GM18505 (cell line): ENCODE results near the gene CCM2L.

ENCODE experiments used
- ATAC-seq: cut with Tn5 transposase; IDR thresholded peaks from one replicate; pipeline ENCODE4 v1.9.1; 2021; ENCODE audit not compliant: unreplicated experiment
- POLR2A ChIP-seq: IDR thresholded peaks from 4 replicates; pipeline ENCODE4 v1.6.1; 2011; ENCODE audit warnings: borderline replicate concordance; ENCODE audit not compliant: insufficient read depth, insufficient read length; ENCODE audit errors: extremely low read depth

CCM2L gene

GRCh38 chr20:32051720-32052089 is 41.5 kb downstream of the CCM2L start:
- no peak for TF ChIP-seq POLR2A
- ATAC-seq, result no peak

DNA sequence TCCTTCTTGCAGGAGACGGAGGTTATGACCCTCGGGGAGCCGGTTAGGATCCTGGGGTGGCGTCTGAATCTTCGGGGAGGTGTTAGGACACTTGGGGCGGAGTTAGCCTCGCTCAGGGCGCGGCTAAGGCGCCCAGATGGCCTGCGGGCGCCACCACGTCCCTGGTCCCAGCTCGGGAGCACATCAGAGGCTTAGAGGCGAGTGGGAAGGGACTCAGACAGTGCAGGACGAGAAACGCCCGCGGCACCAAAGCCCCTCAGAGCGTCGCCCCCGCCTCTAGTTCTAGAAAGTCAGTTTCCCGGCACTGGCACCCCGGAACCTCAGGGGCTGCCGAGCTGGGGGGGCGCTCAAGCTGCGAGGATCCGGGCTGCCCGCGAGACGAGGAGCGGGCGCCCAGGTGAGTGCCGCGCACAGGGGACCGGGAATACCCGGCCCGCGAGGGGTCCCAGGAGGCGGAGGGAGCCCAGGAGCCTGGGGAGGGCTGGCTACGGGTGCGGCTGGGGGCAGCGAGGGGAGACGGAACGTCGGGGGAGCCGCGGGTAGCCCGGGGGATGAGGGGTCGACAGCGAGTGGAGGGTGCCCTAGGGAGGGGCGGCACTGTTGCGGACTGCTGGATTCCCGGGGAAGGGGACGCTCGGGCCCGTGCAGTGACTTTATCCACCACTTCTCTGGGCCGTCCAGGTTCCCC is 42.0 kb downstream of the CCM2L start, which contains the start of gene HCK:
Gene HCK, plus strand, starts transcription at position 153 of the 688 bp plus-strand sequence.
- TF ChIP-seq POLR2A, result peak; percentile 61
- ATAC-seq, result no peak

DNA sequence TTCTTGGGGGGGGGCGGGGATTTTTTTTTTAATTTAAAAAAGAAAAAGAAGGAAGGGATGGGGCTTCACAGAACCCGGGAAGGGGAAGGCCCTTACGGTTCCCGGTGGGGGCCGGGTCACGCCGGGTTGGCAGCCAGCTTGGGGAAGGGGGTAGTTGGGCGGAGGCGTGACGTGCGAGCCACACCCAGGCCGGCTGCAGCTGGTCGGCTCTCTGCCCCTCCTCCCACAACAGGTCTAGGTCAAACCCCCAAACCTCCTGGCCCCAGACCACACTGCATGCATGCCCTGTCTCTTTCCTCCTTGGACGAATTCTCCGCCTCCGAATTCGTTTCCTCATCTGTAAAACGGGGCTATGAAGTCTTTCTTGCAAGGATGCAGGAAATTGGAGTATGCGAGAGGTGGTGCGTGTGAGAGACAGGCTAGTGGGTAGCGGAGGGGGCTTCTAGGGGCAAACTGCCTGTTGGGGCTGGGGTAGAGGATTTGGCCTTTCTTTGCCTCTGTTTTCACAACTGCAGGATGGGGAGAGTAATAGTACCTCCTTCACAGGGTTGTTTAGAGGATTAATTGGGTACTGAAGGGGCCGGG is 42.6 kb downstream of the CCM2L start:
- no peak for TF ChIP-seq POLR2A
- no peak for ATAC-seq

GRCh38 chr20:32053648-32054047 is 43.4 kb downstream of the CCM2L start:
- ATAC-seq, result no peak
- no peak for TF ChIP-seq POLR2A

DNA sequence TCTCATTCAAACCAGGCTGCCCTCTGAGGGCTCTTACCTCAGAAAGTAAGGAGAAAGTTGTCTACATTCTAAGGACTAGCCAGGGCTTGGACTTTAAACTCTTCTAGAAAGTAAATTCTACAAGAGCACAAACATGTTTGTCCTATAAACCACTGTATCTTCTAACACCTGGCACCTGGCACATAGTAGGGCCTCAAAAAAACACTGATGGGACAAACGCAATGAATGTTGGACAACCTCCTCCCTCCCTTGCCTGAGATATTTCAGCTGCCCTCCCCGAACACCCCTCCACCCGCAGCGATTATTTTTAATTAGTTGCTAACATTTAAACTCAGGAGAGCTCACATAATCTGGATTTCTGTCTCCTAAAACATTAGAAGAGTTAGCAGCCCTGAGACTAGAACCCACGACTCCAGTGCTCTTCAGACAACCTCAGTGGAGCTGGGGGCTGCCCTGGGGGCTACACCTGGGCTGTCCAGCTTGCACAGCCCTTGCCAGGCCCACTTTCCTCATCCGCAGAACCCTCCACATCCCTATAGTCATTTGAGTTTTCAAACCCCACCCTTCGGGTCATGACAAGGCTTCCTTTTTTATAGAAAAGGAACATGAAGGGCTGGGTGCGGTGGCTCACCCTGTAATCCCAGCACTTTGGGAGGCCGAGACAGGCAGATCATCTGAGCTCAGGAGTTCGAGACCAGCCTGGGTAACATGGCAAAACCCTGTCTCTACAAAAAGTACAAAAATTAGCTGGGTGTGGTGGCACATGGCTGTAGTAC is 46.7 kb downstream of the CCM2L start:
- no peak for ATAC-seq
- no peak for TF ChIP-seq POLR2A

- no peak for TF ChIP-seq POLR2A
- ATAC-seq, result no peak
Measured at GRCh38 chr20:32057656-32058184, 47.5 kb downstream of the CCM2L start.

GRCh38 chr20:32059189-32059588 is 49.0 kb downstream of the CCM2L start:
- no peak for ATAC-seq
- no peak for TF ChIP-seq POLR2A

GRCh38 chr20:32062776-32063170 is 52.5 kb downstream of the CCM2L start:
- no peak for ATAC-seq
- TF ChIP-seq POLR2A, result no peak

DNA sequence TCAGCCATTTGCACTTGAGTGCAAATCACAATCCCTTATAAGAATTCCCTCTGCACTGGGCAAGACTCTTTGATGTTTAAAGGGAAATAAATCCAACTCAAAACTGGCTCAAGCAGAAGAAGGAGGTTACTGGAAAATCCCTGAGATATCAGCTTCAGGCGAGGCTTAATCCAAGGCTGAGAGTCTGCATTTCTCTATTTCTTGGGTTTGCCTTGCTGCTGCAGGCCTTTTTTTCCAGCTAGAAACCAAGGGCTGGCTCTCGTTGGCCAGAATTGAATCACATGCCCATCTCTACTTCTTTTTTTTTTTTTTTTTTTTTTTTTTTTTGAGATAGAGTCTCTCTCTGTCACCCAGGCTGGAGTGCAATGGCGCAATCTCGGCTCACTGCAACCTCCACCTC is 53.5 kb downstream of the CCM2L start:
- no peak for TF ChIP-seq POLR2A

GRCh38 chr20:32064667-32065066 is 54.4 kb downstream of the CCM2L start:
- no peak for TF ChIP-seq POLR2A
- ATAC-seq, result no peak

More for the DNA sequence above, 53.5 kb downstream of the CCM2L start:
- no peak for ATAC-seq

GRCh38 chr20:32067234-32067821 is 57.1 kb downstream of the CCM2L start:
- no peak for ATAC-seq
- no peak for TF ChIP-seq POLR2A

DNA sequence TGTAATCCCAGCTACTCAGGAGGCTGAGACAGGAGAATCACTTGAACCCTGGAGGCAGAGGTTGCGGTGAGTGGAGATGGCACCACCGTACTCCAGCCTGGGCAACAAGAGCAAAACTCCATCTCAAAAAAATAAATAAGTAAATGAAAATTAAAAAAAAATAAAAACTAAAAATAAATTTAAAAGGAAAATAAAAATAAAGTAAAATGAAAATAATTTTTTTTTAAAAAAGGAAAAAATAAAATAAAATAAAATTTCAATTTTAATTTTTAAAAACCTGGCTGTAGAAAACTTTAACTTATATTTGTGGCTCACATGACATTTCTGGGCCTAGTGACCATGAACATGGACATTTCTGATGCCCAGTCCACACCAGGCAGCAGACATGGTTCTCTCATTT is 57.9 kb downstream of the CCM2L start:
- no peak for ATAC-seq
- no peak for TF ChIP-seq POLR2A

DNA sequence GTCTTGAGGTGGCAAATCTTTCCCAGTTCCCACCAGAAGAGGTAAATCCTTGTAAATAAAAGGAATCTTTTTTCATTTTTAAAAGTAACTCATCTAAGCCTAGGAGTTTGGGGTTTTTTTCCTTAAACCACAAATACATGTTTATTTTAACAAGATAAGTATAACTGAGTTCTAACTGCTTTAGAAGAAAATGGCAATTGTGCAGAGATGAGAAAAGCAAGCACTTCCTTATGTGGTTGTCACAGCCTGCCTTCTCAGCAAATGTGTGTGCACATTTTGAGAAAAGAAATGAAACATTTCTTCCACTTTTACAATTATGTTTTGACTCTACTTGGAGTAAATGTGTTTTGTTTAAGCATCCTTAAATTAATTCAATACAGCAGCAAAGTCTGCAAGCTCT is 59.5 kb downstream of the CCM2L start:
- no peak for TF ChIP-seq POLR2A
- no peak for ATAC-seq
